ENCODE measurements around the gene BANF2.
"Not testable (repeated sequence)": the region's sequence is repeated elsewhere in the genome, so short reads cannot be mapped to it uniquely, and the experiment has no call there.

The BANF2 gene

GRCh38 chr20:17683218-17684076 is 16.3 kb upstream of the BANF2 start:
- no peak for DNase-seq (ENCODE audit: low read depth)

GRCh38 chr20:17684077-17684888 is 15.5 kb upstream of the BANF2 start:
- no peak for DNase-seq (ENCODE audit: low read depth)

GRCh38 chr20:17685168-17685567 is 14.6 kb upstream of the BANF2 start:
- DNase-seq (ENCODE audit: low read depth): no peak

GRCh38 chr20:17687800-17688199 is 12.0 kb upstream of the BANF2 start:
- no peak for DNase-seq (ENCODE audit: low read depth)

GRCh38 chr20:17688965-17689364 is 10.8 kb upstream of the BANF2 start:
- no peak for DNase-seq (ENCODE audit: low read depth)

GRCh38 chr20:17690144-17690543 is 9.6 kb upstream of the BANF2 start:
- no peak for DNase-seq (ENCODE audit: low read depth)

- DNase-seq (ENCODE audit: low read depth): no peak
Observed at GRCh38 chr20:17691758-17692157, 8.0 kb upstream of the BANF2 start.

GRCh38 chr20:17693444-17694001 is 6.2 kb upstream of the BANF2 start:
- DNase-seq (ENCODE audit: low read depth): no peak

GRCh38 chr20:17694767-17695166 is 5.0 kb upstream of the BANF2 start:
- no peak for DNase-seq (ENCODE audit: low read depth)

- no peak for DNase-seq (ENCODE audit: low read depth)
Observed at GRCh38 chr20:17696287-17696686, 3.5 kb upstream of the BANF2 start.

- no peak for DNase-seq (ENCODE audit: low read depth)
Observed at GRCh38 chr20:17697171-17697570, 2.6 kb upstream of the BANF2 start.

- no peak for DNase-seq (ENCODE audit: low read depth)
Observed at GRCh38 chr20:17698384-17698783, 1.4 kb upstream of the BANF2 start.

GRCh38 chr20:17700637-17701036 is 871 bp downstream of the BANF2 start:
- no peak for DNase-seq (ENCODE audit: low read depth)

GRCh38 chr20:17701826-17702225 is 2.1 kb downstream of the BANF2 start:
- no peak for DNase-seq (ENCODE audit: low read depth)

GRCh38 chr20:17704589-17705317 is 5.0 kb downstream of the BANF2 start:
- no peak for DNase-seq (ENCODE audit: low read depth)

- no peak for DNase-seq (ENCODE audit: low read depth)
Observed at GRCh38 chr20:17705916-17706315, 6.2 kb downstream of the BANF2 start.

GRCh38 chr20:17706632-17707031 is 6.9 kb downstream of the BANF2 start:
- DNase-seq (ENCODE audit: low read depth): no peak

- not testable (repeated sequence) for DNase-seq (ENCODE audit: low read depth)
Observed at GRCh38 chr20:17707951-17708350, 8.2 kb downstream of the BANF2 start.

- no peak for DNase-seq (ENCODE audit: low read depth)
Observed at GRCh38 chr20:17708675-17709360, 9.1 kb downstream of the BANF2 start.

GRCh38 chr20:17709361-17710293 is 9.9 kb downstream of the BANF2 start:
- no peak for DNase-seq (ENCODE audit: low read depth)

Data from stimulated activated CD8-positive, alpha-beta memory T cell treated with anti-CD3 and anti-CD28 coated beads, Interleukin-12 subunit alpha, Interleukin-12 subunit beta, amount 100 ng/mL, for 1 hour (primary cell).